NCI-H1694 (cell line): ENCODE data around the gene FGF11.
A peak's percentile ranks its signal among the peaks of the same experiment; 100 is the strongest.

Experiments used
- DNase-seq: peaks from one replicate; lab custom pipeline; 2025; lab: John Stamatoyannopoulos, UW

Gene FGF11

DNA sequence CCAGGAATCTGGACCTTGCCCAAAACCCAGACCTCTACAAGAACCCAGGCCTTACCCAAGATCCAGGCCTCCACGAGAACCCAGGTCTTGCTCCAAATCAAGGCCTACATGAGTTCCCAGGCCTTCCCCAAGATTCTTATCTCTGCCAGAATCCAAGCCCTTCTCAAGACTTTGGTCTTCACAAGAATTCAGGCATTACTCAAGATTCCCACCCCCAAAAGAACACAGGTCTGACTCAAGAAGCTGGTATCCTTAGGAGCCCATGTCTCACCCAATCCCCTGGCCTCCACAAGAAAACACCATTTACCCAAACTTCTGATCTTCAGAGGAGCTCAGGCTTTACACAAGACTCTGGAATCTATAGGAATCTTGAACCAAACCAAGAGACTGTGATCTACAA lies 8.1 kb upstream of the FGF11 start:
- no peak for DNase-seq

DNA sequence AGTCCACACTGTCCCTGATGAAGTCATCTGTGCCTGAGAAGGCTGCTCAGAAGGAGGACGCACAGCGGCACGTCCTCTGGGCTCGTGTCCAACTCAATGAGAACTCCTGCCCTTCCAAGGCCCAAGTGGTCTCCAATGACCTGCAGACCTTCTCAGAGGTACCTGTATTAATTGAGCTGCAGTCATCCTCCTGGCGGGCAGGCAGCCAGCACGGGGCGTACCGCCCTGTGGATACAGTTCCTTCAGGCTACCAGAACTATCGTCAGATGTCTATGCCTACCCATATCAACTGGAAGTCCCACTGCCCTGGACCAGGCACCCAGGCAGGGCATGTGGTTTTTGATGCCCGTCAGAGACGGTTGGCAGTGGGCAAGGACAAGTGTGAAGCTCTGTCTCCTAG lies 7.0 kb upstream of the FGF11 start:
- no peak for DNase-seq

GRCh38 chr17:7435676-7436555 lies 3.4 kb upstream of the FGF11 start:
- peak; percentile 36 for DNase-seq

DNA sequence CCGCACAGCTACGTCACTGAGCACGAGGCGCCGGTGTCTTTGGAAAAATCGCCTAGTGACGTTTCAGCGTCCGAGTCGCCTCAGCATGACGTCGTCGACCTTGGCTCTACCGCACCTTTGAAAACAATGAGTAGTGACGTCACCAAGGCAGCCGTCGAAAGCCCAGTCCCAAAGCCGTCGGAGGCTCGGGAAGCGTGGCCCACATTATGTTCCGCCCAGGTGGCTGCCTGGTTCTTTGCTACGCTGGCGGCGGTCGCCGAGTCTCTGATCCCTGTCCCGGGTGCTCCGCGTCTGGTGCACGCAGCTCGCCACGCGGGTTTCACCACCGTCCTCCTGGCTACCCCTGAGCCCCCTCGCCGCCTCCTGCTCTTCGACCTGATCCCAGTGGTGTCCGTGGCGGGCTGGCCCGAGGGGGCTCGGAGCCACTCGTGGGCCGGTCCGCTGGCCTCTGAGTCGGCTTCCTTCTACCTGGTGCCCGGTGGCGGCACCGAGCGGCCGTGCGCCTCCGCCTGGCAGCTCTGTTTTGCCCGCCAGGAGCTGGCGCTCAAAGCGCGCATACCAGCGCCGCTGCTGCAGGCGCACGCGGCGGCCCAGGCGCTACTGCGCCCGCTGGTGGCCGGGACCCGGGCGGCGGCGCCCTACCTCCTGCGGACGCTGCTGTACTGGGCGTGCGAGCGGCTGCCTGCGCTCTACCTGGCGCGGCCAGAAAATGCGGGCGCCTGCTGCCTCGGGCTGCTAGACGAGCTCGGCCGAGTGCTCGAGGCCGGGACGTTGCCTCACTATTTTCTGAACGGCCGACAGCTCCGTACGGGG lies 2.5 kb upstream of the FGF11 start:
- peak; percentile 71 for DNase-seq

GRCh38 chr17:7437369-7437863 lies 1.9 kb upstream of the FGF11 start:
- no peak for DNase-seq

DNA sequence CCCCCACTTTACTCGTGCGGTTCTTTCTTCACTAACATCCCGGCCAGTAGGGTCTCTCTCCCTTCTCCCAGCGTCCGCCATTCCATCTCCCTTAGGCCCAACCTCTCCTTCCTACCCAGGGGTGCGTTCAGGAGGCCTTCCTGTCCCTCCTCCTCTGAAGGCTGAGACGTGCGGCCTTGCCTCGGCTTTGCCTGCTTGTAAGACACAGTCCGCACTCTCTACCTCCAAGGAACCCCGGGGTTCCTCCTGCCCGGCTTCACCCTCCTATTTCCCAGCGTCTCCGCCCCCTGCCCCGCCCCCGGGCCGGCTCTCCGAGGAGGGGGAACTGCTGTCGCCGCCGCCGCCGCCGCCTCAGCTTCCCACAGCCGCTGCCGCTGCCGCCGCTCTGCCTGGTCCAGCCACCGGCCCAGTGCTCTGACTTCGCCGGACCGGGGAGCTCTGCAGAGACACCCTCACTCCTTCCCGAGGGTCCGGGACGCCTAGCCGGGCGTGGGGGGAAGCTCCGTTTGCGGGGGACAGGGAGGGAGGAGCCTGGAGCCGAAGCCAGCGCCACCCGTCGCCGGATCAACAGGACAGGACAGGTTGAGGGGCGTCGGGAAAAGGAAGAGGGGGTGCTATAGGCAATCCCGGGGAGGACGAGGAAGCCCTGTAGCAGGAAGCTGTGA lies 1.2 kb upstream of the FGF11 start:
- DNase-seq = peak; percentile 30

DNA sequence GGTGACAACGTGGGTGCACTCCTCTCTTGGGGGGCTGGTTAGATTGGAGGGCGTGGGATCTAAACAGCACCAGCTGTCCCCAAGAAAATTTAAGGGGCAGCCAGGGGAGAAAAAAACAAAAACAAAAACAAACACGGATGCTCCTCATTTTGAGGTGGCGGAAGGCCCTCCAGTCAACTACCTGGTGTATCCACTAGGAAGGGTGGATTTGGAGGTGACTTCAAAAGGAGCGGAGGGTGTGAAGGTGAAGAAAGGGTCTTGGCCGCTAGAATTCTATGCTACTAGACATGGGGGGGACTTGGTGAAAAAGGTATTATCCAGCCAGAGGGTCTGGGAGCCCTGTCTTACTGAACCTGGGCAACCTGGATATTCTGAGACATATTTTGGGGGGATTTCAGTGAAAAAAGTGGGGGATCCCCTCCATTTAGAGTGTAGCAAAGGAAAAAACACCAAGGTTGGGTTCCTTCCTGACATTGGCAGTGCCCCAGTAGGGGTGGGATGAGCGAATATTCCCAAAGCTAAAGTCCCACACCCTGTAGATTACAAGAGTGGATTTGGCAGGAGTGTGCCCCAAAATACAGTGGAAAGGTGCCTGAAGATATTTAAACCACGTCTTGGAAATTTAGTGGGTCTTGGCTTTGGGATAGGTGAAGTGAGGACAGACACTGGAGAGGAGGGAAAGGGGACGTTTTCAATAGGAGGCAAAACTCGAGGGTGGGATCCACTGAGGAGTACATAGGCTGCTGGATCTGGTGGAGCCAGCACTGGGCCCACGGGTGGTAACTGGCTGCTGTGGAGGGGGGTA lies 454 bp upstream of the FGF11 start:
- DNase-seq = no peak

DNA sequence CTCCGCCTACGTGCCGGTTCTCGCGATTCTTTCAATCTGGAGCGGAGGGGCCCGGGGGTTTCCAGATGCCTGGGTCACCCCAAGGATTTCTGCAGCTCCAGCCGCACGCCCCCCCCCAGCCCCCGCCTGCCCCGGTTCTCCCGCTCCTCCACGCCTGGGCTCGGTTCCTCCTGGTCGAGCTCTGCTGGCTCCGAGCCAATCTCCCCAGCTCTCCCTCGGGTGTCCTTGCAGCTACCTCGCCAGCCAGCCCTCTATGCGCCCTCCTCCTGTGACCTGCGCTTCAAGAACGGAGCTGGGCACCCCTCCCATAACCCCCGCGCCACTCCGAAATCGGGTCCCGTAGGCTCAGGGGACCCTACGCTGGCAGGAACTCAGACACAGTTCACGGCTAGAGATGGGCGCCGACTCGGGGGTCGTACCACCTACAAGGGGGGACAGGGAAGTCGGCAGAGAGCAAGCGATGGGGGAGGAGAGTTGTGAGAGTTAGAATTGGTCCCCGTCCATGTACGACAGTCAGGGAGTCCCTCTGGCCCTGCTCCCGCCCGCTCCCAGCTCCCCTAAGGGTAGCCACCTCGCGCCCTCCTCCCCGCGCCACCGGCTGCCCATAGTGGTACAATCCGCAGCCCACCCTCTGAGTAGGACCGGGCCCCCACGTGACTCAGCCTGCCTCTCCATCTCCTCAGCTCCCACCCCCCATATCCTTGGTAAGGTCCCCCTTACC lies 961 bp downstream of the FGF11 start:
- DNase-seq = no peak

DNA sequence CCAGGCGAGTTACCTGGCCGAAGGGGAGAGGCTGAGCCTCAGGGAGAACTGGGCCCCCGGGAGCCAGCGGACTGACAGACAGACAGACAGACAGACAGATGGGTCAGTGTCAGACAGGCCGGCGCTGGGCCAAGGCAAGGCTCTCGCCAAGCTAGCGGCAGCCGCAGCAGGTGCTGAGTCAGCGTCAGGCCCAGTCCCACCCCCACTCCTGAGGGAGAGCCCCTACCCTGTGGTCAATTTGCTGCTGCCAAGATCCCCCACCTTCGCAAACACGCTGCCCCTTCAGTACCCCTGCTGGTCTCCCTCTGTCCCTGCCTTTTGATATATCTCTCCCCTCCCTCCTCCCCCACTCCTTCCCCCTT lies 1.5 kb downstream of the FGF11 start:
- DNase-seq = no peak

DNA sequence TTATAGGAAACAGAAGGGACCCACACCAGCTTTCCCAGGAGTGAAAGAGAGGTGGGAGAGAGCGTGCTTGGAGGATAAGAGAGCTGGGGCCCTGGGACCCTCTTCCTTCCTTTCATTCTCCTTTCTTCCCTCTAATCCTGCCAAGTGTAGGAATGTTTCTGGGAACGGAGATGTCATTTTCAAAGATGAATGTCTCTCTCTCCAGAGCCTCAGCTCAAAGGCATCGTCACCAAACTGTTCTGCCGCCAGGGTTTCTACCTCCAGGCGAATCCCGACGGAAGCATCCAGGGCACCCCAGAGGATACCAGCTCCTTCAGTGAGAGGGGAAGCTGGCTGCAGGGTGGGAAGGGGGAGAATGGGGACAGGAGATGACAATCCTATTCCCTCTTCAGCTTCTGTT lies 2.0 kb downstream of the FGF11 start:
- no peak for DNase-seq

DNA sequence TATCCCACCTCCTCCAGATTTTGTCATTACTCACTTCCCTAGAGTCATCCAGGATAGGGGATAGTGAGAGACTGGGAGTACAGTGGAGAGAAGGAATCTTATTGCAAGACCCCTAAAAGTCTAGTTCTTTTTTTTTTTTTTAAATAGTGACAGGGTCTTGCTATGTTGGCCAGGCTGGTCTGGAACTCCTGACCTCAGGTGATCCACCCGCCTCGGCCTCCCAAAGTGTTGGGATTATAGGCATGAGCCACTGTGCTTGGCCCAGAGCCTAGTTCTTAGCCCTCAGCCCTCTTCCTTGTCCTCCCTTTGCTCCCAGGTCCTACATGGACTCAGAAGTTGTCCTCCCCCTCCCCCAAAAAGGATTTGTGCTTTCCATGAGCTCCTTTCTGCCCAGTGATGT lies 2.8 kb downstream of the FGF11 start:
- no peak for DNase-seq

DNA sequence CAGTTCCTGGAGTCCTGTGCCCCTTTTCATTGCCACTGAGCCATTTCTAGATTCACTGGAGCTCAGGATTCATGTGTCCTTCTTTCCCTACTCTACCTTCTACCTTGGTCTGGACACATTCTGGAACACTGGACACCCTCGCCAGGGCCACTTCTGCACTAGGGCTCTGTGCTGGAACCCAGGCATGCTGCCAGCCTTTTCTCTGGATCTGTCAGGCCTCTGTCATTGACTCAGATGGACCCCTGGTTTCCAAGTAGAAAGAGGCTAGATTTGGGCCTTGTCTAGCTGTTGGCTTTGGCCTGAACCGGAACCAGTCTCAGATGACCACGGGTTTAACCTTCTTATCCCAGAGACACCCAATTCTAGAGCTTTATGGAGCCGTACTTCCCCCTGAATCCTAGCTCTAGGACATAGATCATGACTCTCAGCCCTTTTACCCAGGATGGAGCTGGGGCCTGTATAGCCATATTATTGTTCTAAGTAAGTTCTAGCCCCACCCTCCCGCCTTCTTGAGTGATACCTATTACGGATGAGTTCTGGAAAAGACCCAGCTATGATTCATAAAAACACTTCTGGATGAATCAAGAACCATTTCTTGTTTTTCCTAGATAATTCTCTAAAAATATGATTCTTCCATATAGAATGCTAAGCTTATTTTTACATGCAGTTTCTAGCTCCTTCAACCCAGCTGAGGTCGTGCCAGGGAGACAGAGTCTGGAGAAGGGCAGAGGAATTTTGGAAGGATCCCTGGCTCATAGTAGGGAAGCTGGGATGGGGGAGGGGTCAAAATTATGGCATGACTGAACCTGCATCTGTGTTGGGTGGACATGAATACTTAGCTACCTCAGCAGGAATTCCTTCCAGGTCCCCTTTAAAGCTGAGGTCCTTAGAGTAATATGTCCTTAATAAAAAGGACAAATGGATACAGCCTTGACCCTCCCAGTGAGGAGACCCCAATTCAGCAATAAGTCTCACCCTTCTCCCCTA lies 4.5 kb downstream of the FGF11 start:
- no peak for DNase-seq

- no peak for DNase-seq
Measured at GRCh38 chr17:7444682-7445618, 5.6 kb downstream of the FGF11 start, which contains the start of gene CHRNB1. CHRNB1 (plus strand) TSS chr17:7445061; CDS start chr17:7445128, 67 bp downstream.

DNA sequence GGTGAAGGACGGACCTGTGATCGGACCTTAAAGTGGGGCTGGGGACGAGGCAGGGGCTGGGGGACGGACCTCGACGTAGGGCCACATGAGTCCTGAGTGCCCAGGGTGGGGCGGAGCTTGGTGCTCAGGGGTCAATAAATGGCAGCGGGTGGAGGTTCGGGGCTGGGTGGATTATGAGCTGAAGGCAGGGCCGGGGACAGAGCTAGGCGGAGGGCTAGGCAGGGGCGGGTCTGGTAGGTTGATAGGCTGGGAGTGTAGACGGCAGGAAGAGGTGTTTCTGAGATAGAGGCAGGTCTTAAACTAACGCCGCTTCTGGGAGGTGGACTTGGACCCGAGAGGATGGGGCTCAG lies 6.3 kb downstream of the FGF11 start:
- no peak for DNase-seq

GRCh38 chr17:7448461-7448860 lies 9.1 kb downstream of the FGF11 start:
- no peak for DNase-seq

- no peak for DNase-seq
Measured at GRCh38 chr17:7459961-7460545, 20.7 kb downstream of the FGF11 start.

- no peak for DNase-seq
Measured at GRCh38 chr17:7460850-7461660, 21.7 kb downstream of the FGF11 start.
